CD4-positive, alpha-beta T cell treated with Interleukin-6 at 100 ng/mL for 8 hours (primary cell): ENCODE data around the gene RNF111.
"Not testable (repeated sequence)": the region's sequence is repeated elsewhere in the genome, so short reads cannot be mapped to it uniquely, and the experiment has no call there.

Experiments used
- DNase-seq: peaks from one replicate; pipeline ENCODE4 v3.0.0-alpha.2; 2020; ENCODE audit warnings: mixed read lengths, low spot score

RNF111 gene

GRCh38 chr15:59000251-59000650, 12.8 kb downstream of the RNF111 start:
- DNase-seq, result not testable (repeated sequence)

- no peak for DNase-seq
These were observed 14.5 kb downstream of the RNF111 start for GRCh38 chr15:59001946-59002345.

- no peak for DNase-seq
These were observed 15.0 kb downstream of the RNF111 start for GRCh38 chr15:59002418-59002859.

- DNase-seq, result no peak
These were observed 18.1 kb downstream of the RNF111 start for GRCh38 chr15:59005579-59005978.

GRCh38 chr15:59008086-59008485, 20.6 kb downstream of the RNF111 start:
- no peak for DNase-seq

GRCh38 chr15:59011262-59011952, 23.9 kb downstream of the RNF111 start:
- DNase-seq, result no peak

GRCh38 chr15:59013246-59013873, 25.9 kb downstream of the RNF111 start:
- no peak for DNase-seq

GRCh38 chr15:59014068-59014467, 26.6 kb downstream of the RNF111 start:
- no peak for DNase-seq

GRCh38 chr15:59017449-59017848, 30.0 kb downstream of the RNF111 start:
- DNase-seq, result no peak

- DNase-seq, result no peak
These were observed 31.4 kb downstream of the RNF111 start for GRCh38 chr15:59018833-59019232.

GRCh38 chr15:59020322-59020721, 32.9 kb downstream of the RNF111 start:
- no peak for DNase-seq

- DNase-seq, result no peak
These were observed 34.7 kb downstream of the RNF111 start for GRCh38 chr15:59022188-59022587.

- no peak for DNase-seq
These were observed 38.7 kb downstream of the RNF111 start for GRCh38 chr15:59026207-59026606.

GRCh38 chr15:59028387-59028955, 41.0 kb downstream of the RNF111 start:
- DNase-seq, result no peak

GRCh38 chr15:59029554-59029953, 42.1 kb downstream of the RNF111 start:
- DNase-seq, result no peak

- no peak for DNase-seq
These were observed 47.7 kb downstream of the RNF111 start for GRCh38 chr15:59035201-59035600.

GRCh38 chr15:59039225-59039624, 51.8 kb downstream of the RNF111 start:
- DNase-seq, result no peak

- no peak for DNase-seq
These were observed 54.6 kb downstream of the RNF111 start for GRCh38 chr15:59042041-59042440.

GRCh38 chr15:59048897-59049296, 61.4 kb downstream of the RNF111 start:
- DNase-seq, result no peak

- DNase-seq, result no peak
These were observed 64.7 kb downstream of the RNF111 start for GRCh38 chr15:59051873-59052861.

GRCh38 chr15:59052915-59053407, 65.5 kb downstream of the RNF111 start:
- DNase-seq, result no peak

GRCh38 chr15:59053482-59053881, 66.0 kb downstream of the RNF111 start:
- DNase-seq, result no peak
